ENCODE data around the gene LSM14A. TPM values are rescaled to one million over a fixed set of nuclear protein-coding genes. Genes with fewer than 3 reads are reported as not detected.

The LSM14A gene
- total RNA-seq, 4 donors from 2014 or later = 68.4 to 117 (median 98.1) TPM

GRCh38 chr19:34274284-34274826 lies 102.1 kb downstream of the LSM14A start:
- peaks cover 0 to 58% (median 29%) of the 10 kb centered on the region in 4 donors for H3K4me1 ChIP-seq
- H3K27ac ChIP-seq = peak overlapping the region in 3 of 4 donors; percentile 1 to 65 (median 60)
- no peak for DNase-seq (ENCODE audit: low spot score in 2 of 2)
- 67 to 76% methylated on average over 7 of the region's 7 CpGs for WGBS, 2 donors
- H3K36me3 ChIP-seq = peaks cover 0 to 9% (median 0%) of the 10 kb centered on the region in 3 donors
- no peak overlapping the region for H3K4me3 ChIP-seq
- TF ChIP-seq CTCF (IDR thresholded peaks at IDR 0.05) (no peak), EP300 (IDR thresholded peaks at IDR 0.05) (no peak)
- no peaks in the 10 kb centered on the region for H3K27me3 ChIP-seq
- H3K9me3 ChIP-seq = no peaks in the 10 kb centered on the region

GRCh38 chr19:34274827-34275625 lies 102.7 kb downstream of the LSM14A start:
- H3K27ac ChIP-seq = peak overlapping the region in 3 of 4 donors; percentile 1 to 65 (median 60)
- WGBS, 2 donors = 20 to 23% methylated on average over 4 of the region's 4 CpGs
- no peak overlapping the region for H3K4me3 ChIP-seq
- no peak for DNase-seq (ENCODE audit: low spot score in 2 of 2)
- H3K27me3 ChIP-seq = no peaks in the 10 kb centered on the region
- no peaks in the 10 kb centered on the region for H3K9me3 ChIP-seq
- peaks cover 0 to 51% (median 23%) of the 10 kb centered on the region in 4 donors for H3K4me1 ChIP-seq
- H3K36me3 ChIP-seq = peaks cover 0 to 9% (median 0%) of the 10 kb centered on the region in 3 donors
- TF ChIP-seq EP300 (IDR thresholded peaks at IDR 0.05) = no peak
- TF ChIP-seq POLR2A (IDR thresholded peaks at IDR 0.05) = no peak
- no peak for TF ChIP-seq CTCF (IDR thresholded peaks at IDR 0.05)

- TF ChIP-seq CTCF (IDR thresholded peaks at IDR 0.05) (no peak), EP300 (IDR thresholded peaks at IDR 0.05) (no peak), POLR2A (IDR thresholded peaks at IDR 0.05) (no peak)
- Histone ChIP-seq H3K4me1 (peaks cover 0 to 44% (median 16%) of the 10 kb centered on the region in 4 donors), H3K36me3 (peaks cover 0 to 9% (median 0%) of the 10 kb centered on the region in 3 donors), H3K4me3 (no peak overlapping the region), H3K27me3 (no peaks in the 10 kb centered on the region), H3K27ac (no peak overlapping the region), H3K9me3 (no peaks in the 10 kb centered on the region)
- no peak for DNase-seq (ENCODE audit: low spot score in 2 of 2)
- 100% methylated on average over 1 of the region's 1 CpG for WGBS, 2 donors
Observed at GRCh38 chr19:34275705-34276104, 103.4 kb downstream of the LSM14A start.

DNA sequence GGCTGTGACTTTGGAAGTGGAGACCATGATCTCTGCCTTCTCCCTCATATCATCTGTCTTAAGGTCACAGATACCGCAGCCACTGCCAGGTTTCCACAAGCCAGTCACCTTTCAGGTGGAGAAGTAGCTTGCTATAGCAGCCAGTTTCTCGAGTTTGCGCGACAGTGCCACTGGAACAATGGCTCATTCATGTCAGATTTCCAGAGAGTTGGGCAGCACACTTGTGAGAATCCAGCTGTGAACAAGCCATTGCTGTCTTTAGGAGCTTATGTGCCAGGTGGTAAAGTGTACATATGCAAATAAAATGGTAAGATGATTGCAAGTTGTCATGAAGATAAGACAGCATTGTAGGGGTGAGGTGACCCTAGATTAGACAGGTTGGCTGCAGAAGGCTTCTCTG lies 104.3 kb downstream of the LSM14A start:
- TF ChIP-seq POLR2A (IDR thresholded peaks at IDR 0.05) (no peak), CTCF (IDR thresholded peaks at IDR 0.05) (no peak), EP300 (IDR thresholded peaks at IDR 0.05) (no peak)
- H3K9me3 ChIP-seq = no peaks in the 10 kb centered on the region
- no peak overlapping the region for H3K4me3 ChIP-seq
- H3K36me3 ChIP-seq = peaks cover 0 to 15% (median 0%) of the 10 kb centered on the region in 3 donors
- no peaks in the 10 kb centered on the region for H3K27me3 ChIP-seq
- peak overlapping the region in 1 of 4 donors; percentile 8 for H3K27ac ChIP-seq
- no peak for DNase-seq (ENCODE audit: low spot score in 2 of 2)
- 52 to 59% methylated on average over 4 of the region's 4 CpGs for WGBS, 2 donors
- peaks cover 0 to 42% (median 12%) of the 10 kb centered on the region in 4 donors for H3K4me1 ChIP-seq

DNA sequence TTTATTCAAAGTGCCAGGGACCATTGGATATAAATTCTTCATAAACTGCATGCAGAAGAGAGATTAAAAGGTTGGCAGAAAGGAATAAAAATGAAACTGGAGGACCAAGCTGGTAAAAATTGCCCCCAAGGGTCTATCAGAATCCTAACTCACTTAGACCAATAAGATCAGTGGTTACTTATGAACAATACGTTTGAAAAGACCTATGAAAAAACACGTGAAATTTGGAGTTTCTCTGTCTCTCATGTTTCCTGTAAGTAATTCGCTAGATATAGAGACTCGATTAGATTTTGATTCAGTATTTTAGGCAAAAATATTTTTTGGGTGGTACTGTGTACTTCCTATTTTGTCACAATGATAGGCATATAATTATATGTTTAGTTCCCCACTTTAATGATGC lies 104.9 kb downstream of the LSM14A start:
- 72 to 74% methylated on average over 4 of the region's 4 CpGs for WGBS, 2 donors

More for the DNA sequence above, 104.9 kb downstream of the LSM14A start:
- peak overlapping the region in 1 of 4 donors; percentile 8 for H3K27ac ChIP-seq
- TF ChIP-seq EP300 (IDR thresholded peaks at IDR 0.05) = no peak
- TF ChIP-seq POLR2A (IDR thresholded peaks at IDR 0.05) = no peak
- TF ChIP-seq CTCF (IDR thresholded peaks at IDR 0.05) = no peak
- no peak overlapping the region for H3K4me3 ChIP-seq
- H3K4me1 ChIP-seq = peaks cover 0 to 35% (median 9%) of the 10 kb centered on the region in 4 donors
- H3K36me3 ChIP-seq = peaks cover 0 to 15% (median 0%) of the 10 kb centered on the region in 3 donors
- no peak for DNase-seq (ENCODE audit: low spot score in 2 of 2)
- no peaks in the 10 kb centered on the region for H3K9me3 ChIP-seq
- H3K27me3 ChIP-seq = no peaks in the 10 kb centered on the region
